ENCODE results near the gene CTNNBL1.

CTNNBL1 gene

GRCh38 chr20:37905671-37906613, 212.1 kb downstream of the CTNNBL1 start:
- DNase-seq: no peak

GRCh38 chr20:37907330-37907676, 213.5 kb downstream of the CTNNBL1 start:
- no peak for DNase-seq

- peak; percentile 49 for DNase-seq
Observed at GRCh38 chr20:37907677-37908401, 214.0 kb downstream of the CTNNBL1 start.

DNA sequence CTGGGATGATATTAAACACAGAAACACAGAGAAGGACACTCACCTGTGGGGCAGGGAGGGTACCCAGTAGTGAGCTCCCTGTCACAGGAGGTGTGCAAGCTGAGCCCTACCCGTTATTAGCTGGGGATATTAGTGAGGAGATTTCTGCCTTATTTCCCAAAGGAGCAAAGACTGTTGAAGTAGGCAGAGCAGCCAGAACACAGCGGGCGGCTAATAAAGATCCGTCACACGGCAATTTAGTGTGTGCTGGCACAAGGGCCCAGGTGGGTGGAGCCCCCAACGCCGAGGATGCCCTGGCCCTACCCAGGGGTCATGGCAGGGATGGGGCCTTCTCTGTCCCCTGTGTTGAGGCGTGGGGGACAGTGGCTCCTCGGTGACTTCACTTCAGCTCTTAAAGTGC, 217.4 kb downstream of the CTNNBL1 start:
- DNase-seq: no peak

DNA sequence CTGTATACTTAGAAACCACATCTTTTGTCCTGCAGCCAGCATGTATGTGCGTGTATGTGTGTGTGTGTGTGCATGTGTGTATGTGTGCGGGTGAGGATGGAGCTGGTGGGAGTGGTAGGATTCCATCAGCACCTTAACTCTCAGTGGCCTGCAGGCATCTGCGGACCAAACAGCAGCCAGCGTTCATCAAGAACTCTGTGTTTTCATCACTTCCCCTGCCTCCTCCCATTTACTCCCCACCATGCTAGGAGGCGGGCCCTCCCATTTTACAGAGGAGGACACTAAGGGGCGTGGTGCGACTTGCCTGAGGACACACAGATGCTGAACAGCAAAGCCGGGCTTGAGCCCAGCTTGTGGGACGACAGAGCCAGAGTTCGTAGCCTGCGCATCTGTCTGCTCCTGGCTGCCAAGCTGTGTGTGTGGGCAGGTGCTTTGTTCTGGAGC, 218.0 kb downstream of the CTNNBL1 start:
- DNase-seq: peak; percentile 21

GRCh38 chr20:37912874-37913273, 219.0 kb downstream of the CTNNBL1 start:
- no peak for DNase-seq

DNA sequence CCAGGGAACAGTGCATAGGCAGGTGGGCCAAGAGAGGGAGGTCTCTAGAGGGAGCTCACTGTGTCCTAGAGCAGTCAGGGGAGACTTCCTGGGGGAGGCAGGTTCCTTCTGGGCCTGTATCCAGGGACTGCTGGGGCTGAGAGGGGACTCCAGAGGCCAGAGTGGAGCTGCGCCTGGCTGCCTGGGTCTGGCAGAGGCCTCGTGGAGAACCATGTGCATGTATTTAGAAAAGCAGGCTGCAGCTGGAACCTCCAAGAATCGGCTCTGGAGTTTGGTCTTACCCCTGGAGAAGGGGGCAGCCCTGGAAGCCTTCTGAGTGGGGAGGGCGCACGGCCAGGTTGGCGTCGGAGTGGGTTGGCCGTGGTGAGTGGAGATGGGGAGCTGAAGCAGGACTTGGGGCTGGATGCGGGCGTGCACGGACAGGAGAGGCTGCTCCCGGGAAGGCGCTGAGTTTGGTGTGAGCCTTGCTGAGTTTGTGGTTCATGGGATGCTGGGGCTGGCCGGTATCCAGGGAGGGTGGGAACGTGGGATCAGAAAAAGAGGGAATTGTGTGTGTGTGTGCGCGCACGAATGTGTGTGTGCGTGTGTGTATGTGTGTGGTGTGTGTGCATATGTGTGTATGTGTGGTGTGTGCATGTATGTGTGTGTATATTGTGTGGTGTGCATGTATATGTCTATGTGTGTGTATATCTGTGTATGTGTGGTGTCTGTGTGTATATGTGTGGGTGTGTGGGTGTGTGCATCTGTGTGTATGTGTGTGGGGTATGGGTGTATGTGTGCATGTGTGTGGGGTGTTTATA, 219.9 kb downstream of the CTNNBL1 start:
- no peak for DNase-seq

DNA sequence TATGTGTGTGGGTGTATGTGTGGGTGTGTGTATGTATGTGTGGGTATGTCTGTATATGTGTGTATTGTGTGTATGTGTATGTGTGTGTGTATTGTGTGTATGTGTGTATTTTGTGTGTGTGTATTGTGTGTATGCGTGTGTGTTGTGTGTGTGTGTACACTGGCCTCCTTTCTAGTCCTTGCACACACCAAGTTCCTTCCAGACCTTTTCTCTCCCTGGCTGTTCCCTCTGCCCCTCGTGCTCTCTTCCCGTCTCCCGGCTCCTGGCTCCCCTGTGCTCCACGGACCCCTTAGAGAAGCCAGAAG, 220.5 kb downstream of the CTNNBL1 start:
- no peak for DNase-seq

GRCh38 chr20:37914672-37915433, 221.0 kb downstream of the CTNNBL1 start:
- no peak for DNase-seq

DNA sequence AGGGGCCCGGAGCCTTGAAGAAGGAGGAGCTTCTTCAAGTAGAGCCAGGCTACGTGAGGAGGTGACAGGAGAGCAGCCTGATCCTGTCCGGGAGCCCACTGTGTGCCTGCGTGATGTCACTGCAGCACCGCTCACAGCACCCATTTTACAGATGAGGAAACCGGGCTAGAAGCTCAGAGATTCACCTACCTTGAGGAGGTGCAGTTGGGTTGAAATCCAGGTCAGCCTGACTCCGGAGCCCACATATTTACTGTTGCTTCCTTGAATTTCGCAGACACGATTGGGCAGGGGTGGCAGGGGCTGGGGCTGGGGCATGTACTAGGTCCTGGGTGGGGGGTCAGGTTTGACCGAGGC, 221.6 kb downstream of the CTNNBL1 start:
- no peak for DNase-seq

DNA sequence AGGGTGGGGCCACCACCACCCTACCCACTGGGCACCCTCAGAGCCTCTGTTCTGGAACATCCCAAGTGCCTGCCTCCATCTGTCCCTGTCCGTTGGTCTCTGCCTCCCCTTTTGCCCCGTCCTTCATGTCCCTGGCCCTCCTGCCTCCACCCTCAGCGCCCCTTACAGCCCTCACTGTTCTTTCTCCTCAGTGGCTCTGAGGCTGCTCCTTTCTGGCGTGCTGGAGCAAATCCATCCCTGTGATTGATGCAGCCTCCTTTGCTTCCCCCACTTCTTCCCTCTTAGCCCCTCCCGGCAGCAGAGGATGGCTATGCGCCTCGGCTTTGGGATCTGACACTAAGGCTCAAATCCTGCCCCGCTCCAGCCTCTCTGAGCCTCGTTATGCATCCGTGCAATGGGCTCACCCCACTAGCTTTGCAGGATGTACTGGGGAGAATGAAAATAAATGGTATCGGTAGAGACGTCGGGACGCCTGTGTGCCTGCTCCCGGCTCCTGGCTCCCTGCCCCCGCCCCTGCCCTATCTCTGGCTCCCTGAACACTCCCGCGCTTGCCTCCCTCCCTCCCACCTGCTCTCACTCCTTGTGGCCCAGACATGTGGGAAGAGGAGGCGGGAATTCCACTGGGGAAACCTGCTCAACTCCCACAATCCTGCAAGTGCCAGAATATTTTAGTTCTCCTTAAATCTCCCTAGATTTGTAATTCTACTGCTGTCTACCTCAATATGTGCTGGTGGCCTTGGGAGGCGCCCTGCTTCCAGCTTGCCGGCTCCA, 222.2 kb downstream of the CTNNBL1 start:
- DNase-seq: no peak

GRCh38 chr20:37917461-37917860, 223.6 kb downstream of the CTNNBL1 start:
- DNase-seq: no peak

- DNase-seq: no peak
Observed at GRCh38 chr20:37918035-37918434, 224.2 kb downstream of the CTNNBL1 start.

- no peak for DNase-seq
Observed at GRCh38 chr20:37919389-37920040, 225.7 kb downstream of the CTNNBL1 start.

DNA sequence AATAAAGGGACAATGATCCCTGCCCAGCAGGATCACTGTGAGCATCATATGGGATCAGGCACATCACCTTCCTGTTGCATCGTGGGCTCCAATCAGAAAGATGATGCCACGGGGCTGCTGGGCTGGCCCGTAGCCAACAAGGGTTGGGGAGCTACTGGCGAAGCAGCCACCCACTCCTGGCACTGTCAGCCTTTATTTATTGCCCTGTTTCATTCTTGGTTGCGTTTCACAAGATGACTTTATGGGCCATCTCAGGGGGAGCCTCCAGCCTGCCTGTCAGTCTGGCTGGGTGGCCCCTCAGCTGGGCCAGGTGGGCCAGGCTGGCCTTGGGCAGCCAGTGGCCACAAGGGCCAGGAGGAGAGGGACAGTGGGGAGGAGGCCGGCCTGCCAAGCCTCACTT, 226.4 kb downstream of the CTNNBL1 start:
- peak; percentile 36 for DNase-seq

DNA sequence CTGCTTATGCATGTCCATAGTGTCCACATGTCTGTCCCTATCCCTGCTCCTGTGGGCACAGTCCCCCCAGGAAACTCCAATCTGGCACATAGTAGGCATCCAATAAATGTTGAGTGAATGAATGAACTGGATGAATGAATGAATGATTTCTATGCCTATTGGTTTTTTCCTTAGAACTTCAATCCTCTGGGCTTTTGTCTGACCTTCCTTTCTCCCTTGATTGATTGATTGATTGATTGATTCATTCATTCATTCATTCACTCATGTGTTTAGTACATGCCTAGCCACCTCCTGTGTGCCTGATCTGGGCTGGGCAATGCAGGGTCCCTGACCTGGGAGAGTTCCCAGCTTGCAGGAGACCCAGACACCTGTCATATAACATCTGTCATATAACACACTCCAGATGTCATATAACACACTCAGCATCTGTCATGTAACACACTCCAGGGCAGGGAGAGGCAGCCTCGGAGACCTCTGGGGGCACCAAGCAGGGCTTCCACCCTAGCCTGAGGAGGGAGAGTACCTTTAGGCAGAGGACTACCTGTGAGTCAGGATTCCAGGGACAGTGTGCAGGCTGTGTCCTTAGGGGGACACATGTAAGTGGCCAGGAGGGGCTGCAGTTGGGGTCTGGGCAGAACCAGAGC, 227.0 kb downstream of the CTNNBL1 start:
- no peak for DNase-seq

DNA sequence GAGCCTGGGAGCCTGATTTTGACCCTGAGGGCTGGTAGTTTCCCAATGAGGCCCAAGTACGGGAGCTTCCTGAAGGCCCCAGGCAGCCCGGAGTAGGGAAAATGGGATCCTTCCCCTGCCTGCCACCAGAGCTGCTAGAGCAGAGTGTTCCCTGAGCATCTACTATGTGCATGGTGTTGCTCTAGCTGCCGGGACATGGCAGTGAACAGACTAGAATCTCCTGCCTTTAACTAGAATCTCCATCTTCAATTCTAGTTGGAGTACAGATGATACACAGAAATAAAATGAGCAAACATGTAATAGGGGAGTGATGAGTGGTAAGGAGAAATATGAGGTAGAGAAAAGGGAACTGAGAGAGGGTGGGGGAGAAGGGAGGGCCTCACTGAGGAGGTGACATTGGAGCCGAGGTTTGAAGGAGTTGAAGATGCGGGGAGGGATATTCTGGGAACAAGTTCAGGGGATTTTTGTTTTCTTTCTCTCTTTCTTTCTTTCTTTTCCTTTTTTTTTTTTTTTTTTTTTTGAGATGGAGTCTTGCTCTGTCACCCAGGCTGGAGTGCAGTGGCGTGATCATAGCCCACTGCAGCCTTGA, 227.6 kb downstream of the CTNNBL1 start:
- DNase-seq: no peak

All from NCI-H1105 (cell line).